AG08396 (cell line): ENCODE measurements around the gene VCX3A.
"Not testable (repeated sequence)": the region's sequence is repeated elsewhere in the genome, so short reads cannot be mapped to it uniquely, and the experiment has no call there.

Source experiments
- DNase-seq: peaks from one replicate; pipeline ENCODE4 v3.0.0; 2012; ENCODE audit warnings: low spot score, mixed read lengths

VCX3A gene

DNA sequence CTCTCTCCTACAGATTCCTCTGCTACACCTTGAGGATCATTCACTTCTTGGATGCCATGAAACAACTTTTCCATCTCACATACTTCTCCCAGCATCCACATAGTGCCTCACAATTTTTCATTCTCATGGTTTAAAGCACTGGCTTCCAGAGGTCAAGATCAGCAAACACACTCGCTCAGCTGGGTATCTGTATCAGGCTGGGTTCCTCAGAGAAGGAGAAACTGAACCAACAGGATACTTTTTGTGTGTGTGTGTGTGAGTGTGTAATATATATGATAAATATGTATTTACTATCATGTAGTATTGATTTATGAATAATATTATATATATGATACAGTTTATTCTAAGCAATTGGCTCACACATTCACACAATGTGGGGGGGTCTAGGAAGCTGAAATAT is at the start of gene VCX3A:
Gene VCX3A (minus strand): TSS at position 101 of the 400 bp plus-strand sequence. CDS start 621 bp downstream, outside the sequence.
- DNase-seq, result not testable (repeated sequence)

- no peak for DNase-seq
These were observed 39.8 kb upstream of the VCX3A start for GRCh38 chrX:6574762-6575161.

DNA sequence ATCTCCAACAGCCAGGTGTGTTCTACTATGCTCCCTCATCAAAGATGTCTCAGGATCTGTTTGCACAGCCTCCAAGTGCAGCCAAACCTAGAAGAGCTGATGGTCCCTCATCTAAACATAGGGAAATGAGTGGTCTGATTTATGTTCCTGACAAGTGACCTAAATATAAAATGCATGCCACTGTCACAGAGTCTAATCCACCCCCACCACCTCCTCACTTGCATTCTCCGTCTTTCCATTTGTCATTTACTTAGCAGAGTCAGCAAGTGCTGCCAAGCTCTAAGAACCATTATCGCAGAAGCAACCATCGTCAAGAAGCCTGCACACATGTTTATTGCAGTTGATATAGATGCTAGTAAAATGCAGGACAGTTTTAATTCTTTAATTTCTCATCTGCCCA is 33.1 kb upstream of the VCX3A start:
- no peak for DNase-seq

DNA sequence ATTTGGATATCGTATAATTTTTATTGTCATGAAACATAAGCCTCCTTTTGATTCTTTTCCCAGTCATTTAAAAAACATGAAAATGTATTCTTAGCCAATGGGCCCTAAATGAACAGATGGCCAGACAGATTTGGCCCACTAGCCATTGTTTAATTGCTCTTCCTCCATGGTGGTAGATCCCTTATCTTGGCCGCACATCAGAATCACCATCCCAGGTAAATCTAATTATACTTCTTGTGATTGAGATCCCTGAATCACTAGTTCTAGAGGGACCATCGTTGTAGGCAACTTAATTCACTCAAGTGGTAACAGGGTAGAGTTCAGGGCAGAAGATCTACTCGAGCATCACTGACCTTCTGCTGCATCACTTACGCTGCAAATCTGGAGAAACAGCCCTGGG is 24.1 kb upstream of the VCX3A start:
- no peak for DNase-seq

DNA sequence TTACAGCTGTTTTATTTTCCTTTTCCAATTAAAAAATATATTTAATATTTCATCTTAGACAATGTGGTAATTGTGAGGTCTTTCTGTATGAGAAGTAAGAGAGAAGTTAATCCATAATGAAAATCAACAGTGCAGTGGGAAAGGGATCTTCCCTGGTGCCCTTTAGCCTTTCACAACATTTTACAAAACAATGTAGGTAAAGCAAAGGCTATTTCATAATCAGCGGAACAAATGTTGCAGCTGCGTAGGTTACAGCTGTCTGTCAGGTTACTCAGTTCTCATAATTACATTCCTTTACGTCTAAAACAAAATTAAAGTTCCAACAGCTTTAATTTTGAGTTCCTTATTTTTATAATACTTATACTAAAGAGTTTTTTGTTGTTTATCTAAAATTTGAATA is 22.8 kb upstream of the VCX3A start:
- DNase-seq, result no peak

DNA sequence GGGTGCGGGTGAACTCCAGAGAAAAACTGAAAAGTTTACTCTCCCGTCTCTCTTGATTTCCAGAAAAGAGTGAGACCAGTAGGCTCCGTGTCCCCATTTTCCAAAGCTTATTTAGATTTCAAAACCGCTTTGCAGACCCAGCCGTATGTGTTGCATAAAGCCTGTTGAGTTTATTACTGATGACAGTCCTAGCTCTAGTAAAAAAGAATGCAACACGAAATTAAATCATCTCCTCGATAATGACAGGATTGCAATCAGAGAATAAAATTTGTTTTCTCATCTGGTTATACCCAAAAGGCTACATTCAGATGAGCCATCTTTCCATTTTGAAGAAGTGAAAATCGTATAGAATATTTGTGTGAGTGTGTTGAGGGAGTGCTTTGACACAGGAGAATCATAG is 16.1 kb upstream of the VCX3A start:
- no peak for DNase-seq

DNA sequence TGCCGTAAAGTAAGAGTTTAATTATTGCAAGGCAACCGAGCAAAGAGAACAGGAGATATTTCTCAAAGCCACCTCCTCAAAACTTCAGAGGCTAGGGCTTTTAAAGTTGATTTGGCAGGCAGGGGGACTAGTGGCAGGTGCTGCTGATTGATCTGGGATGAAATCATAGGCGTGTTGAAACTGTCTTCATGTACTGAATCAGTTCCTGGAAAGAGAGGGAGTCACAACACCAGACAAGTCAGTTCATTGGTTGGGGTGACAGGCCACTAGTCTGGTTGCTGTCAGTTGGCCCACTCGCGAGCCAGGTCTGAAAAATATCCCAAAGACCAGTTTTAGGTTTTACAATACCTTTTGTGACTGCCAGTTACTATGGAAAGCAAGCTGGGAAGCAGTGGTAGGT is 10.8 kb upstream of the VCX3A start:
- no peak for DNase-seq

GRCh38 chrX:6526564-6527136 is 8.3 kb downstream of the VCX3A start:
- no peak for DNase-seq

DNA sequence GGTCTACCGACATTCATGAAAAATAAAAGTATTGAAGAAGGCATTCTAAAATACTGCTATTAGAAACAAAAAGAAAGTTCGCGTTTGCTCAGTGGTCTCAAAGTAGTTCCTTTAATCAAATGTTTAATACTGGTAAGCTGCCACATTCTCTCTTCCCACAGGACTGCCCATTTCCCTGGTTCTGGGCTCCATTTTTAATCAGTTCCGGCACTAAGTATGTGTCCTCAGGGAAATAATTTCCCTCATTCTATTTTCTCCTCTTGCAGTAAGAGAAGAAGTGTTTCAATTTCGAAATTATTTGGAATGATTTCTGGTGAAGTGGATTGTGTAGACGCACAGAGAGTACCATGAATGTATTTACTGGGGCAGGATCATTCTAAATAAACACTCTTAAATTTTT is 17.5 kb downstream of the VCX3A start:
- DNase-seq, result no peak

GRCh38 chrX:6506444-6506843 is 28.5 kb downstream of the VCX3A start:
- no peak for DNase-seq

GRCh38 chrX:6505960-6506359 is 29.0 kb downstream of the VCX3A start:
- no peak for DNase-seq

- DNase-seq, result no peak
These were observed 34.2 kb downstream of the VCX3A start for GRCh38 chrX:6500719-6501118.

- DNase-seq, result no peak
These were observed 36.6 kb downstream of the VCX3A start for GRCh38 chrX:6498324-6498723.
